Measurements from ENCODE around the gene GAB3.

The GAB3 gene

DNA sequence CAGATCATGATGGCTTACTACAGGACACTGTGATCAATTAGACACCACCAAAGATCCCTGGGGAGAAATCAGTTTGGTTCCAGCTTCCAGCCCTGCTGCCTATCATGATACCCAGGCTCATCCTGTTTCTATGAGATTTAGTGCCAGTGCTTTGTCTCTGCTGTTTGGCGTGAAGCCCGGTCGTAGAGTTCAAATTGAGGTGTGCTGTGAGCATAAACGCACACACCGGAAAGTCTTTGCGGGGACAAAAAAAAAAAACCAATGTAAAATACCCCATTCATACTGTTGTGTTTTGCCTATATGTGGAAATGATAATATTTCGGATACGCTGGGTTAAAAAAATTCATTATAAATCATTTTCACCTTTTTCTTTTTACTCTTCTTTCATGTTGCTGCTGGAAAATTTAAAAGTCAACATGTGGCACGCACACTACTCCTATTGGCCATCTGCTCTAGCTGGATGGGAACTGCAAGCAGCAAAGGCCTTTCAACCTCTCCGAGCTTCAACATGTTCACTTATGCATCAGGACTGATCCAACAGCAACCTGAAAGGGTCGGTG lies 11.2 kb upstream of the GAB3 start:
- Histone ChIP-seq H3K9me3 (ENCODE audit: insufficient read depth, low read length) (no peaks in the 10 kb centered on the region), H3K27ac (ENCODE audit: low read depth, low read length) (peak overlapping the region; percentile 82), H4K20me1 (ENCODE audit: low read depth, low read length) (peaks cover 4% of the 10 kb centered on the region; the same call in 1 of the 2 replicates), H3K27me3 (ENCODE audit: low read length) (no peaks in the 10 kb centered on the region), H3K4me2 (ENCODE audit: low read depth, low read length, poor library complexity, severe bottlenecking) (peak overlapping the region; percentile 96), H3F3A (ENCODE audit: insufficient read depth) (no peaks in the 10 kb centered on the region), H3K9ac (ENCODE audit: low read length) (peak overlapping the region; percentile 96), H3K9me2 (replicated peaks; ENCODE audit: insufficient read depth, low read length) (no peaks in the 10 kb centered on the region), H3K79me2 (ENCODE audit: insufficient read depth, low read length) (peaks cover 32% of the 10 kb centered on the region), H3K36me3 (ENCODE audit: low read length) (peaks cover 13% of the 10 kb centered on the region), H2AFZ (ENCODE audit: low read depth, low read length, severe bottlenecking) (peak overlapping the region; percentile 36), H3K4me3 (ENCODE audit: insufficient read depth, low read length, poor library complexity, severe bottlenecking) (peak overlapping the region; percentile 60)
- TF ChIP-seq, protein P1, sequence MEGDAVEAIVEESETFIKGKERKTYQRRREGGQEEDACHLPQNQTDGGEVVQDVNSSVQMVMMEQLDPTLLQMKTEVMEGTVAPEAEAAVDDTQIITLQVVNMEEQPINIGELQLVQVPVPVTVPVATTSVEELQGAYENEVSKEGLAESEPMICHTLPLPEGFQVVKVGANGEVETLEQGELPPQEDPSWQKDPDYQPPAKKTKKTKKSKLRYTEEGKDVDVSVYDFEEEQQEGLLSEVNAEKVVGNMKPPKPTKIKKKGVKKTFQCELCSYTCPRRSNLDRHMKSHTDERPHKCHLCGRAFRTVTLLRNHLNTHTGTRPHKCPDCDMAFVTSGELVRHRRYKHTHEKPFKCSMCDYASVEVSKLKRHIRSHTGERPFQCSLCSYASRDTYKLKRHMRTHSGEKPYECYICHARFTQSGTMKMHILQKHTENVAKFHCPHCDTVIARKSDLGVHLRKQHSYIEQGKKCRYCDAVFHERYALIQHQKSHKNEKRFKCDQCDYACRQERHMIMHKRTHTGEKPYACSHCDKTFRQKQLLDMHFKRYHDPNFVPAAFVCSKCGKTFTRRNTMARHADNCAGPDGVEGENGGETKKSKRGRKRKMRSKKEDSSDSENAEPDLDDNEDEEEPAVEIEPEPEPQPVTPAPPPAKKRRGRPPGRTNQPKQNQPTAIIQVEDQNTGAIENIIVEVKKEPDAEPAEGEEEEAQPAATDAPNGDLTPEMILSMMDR (IDR thresholded peaks at IDR 0.05; ENCODE audit: insufficient read depth, low read length, poor library complexity, severe bottlenecking): no peak
- no peak for TF ChIP-seq EZH2phosphoT487 (conservative IDR thresholded peaks at IDR 0.05; ENCODE audit: low read length)

DNA sequence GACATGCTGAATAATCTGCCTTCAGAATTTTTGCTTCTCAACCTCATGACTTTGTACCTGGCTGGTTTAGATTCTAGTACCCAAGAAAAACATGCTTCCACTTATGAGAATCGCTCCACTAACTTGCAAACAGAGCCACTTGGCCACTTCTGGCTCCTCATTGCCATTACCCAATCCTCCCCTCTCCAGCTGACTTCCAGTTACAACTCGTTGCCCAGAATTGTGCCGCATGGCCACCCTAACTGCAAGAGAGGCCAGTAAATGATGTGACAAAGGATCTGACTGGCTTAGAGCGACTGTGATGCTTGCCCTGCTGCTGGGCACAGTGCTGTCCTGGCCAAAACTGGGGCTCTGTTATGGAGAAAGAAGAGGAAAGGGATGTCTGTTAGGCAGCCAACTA lies 7.8 kb upstream of the GAB3 start:
- Histone ChIP-seq H3K27ac (ENCODE audit: low read depth, low read length) (no peak overlapping the region), H3K9me2 (replicated peaks; ENCODE audit: insufficient read depth, low read length) (no peaks in the 10 kb centered on the region), H3K9me3 (ENCODE audit: insufficient read depth, low read length) (no peaks in the 10 kb centered on the region), H4K20me1 (ENCODE audit: low read depth, low read length) (no peaks in the 10 kb centered on the region), H3K79me2 (ENCODE audit: insufficient read depth, low read length) (peaks cover 9% of the 10 kb centered on the region), H3K4me3 (ENCODE audit: insufficient read depth, low read length, poor library complexity, severe bottlenecking) (no peak overlapping the region), H3K4me2 (ENCODE audit: low read depth, low read length, poor library complexity, severe bottlenecking) (no peak overlapping the region), H3K36me3 (ENCODE audit: low read length) (no peaks in the 10 kb centered on the region; the same call in 1 of the 2 replicates), H2AFZ (ENCODE audit: low read depth, low read length, severe bottlenecking) (no peak overlapping the region), H3K9ac (ENCODE audit: low read length) (no peak overlapping the region), H3F3A (ENCODE audit: insufficient read depth) (no peaks in the 10 kb centered on the region), H3K27me3 (ENCODE audit: low read length) (no peaks in the 10 kb centered on the region)
- TF ChIP-seq, protein P1 (IDR thresholded peaks at IDR 0.05; ENCODE audit: insufficient read depth, low read length, poor library complexity, severe bottlenecking): no peak
- no peak for TF ChIP-seq EZH2phosphoT487 (conservative IDR thresholded peaks at IDR 0.05; ENCODE audit: low read length)

DNA sequence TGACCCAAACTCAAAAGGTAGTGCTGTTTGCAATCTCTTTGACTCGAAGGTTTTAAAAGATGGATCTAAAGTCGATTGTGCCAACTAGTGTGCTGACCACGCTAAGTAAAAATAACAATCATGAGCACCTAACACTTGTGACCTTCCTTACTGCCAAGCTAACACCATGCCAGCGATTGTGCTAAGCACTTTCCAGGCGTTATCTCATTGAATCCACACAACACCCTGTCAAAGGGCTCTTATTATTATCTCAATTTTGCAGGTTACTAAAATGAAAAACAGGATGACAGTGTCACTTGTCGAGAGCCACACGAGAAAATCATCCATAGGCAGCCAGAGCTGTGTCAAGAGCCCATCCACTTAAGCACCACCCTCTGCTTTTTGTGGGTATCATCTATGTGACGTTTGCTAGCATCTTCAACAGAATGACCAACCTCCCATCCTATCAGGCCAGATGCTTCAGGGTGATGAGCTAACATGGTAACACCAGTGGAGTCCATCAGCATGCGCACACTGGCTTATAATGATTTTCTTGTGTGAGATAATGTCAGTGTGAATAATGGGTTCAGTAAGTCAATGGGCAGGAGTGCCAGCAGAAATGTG lies 893 bp upstream of the GAB3 start:
- Histone ChIP-seq H3K9ac (ENCODE audit: low read length) (no peak overlapping the region), H3K36me3 (ENCODE audit: low read length) (no peaks in the 10 kb centered on the region), H2AFZ (ENCODE audit: low read depth, low read length, severe bottlenecking) (no peak overlapping the region), H3K9me2 (replicated peaks; ENCODE audit: insufficient read depth, low read length) (no peaks in the 10 kb centered on the region), H3K27ac (ENCODE audit: low read depth, low read length) (no peak overlapping the region), H4K20me1 (ENCODE audit: low read depth, low read length) (no peaks in the 10 kb centered on the region), H3K79me2 (ENCODE audit: insufficient read depth, low read length) (no peaks in the 10 kb centered on the region), H3K4me3 (ENCODE audit: insufficient read depth, low read length, poor library complexity, severe bottlenecking) (no peak overlapping the region), H3F3A (ENCODE audit: insufficient read depth) (no peaks in the 10 kb centered on the region; the same call in 1 of the 2 replicates), H3K9me3 (ENCODE audit: insufficient read depth, low read length) (no peaks in the 10 kb centered on the region), H3K27me3 (ENCODE audit: low read length) (no peaks in the 10 kb centered on the region), H3K4me2 (ENCODE audit: low read depth, low read length, poor library complexity, severe bottlenecking) (peak overlapping the region; percentile 7)
- TF ChIP-seq, protein P1 (IDR thresholded peaks at IDR 0.05; ENCODE audit: insufficient read depth, low read length, poor library complexity, severe bottlenecking): no peak
- no peak for TF ChIP-seq EZH2phosphoT487 (conservative IDR thresholded peaks at IDR 0.05; ENCODE audit: low read length)

All from SU-DHL-6 (cell line).